Gastroesophageal sphincter (tissue), 3 donors: ENCODE measurements around the gene GSDME.

ENCODE experiments used
- EP300 ChIP-seq: sonication (generic); formaldehyde crosslinking; IDR thresholded peaks from one replicate; pipeline ENCODE4 v1.6.1; 2017; ENCODE audit warnings: antibody characterized with exemption, mild to moderate bottlenecking
- POLR2AphosphoS5 ChIP-seq: sonication (generic); formaldehyde crosslinking; IDR thresholded peaks from one replicate; pipeline ENCODE4 v1.6.1; 2017; ENCODE audit warnings: antibody characterized with exemption
- TF ChIP-seq, protein P1 (sequence below), 4 experiments: fragments of 200-600 bp in 2 of 4; fragments of 450-650 bp in 2 of 4; sonication (generic) in 1 of 4; IDR thresholded peaks; one replicate each; pipeline ENCODE4 v1.5.1; 2017 to 2019; ENCODE audit warnings: antibody characterized with exemption in 4 of 4, mild to moderate bottlenecking in 2 of 4, moderate library complexity in 2 of 4

- TF ChIP-seq, protein P1, sequence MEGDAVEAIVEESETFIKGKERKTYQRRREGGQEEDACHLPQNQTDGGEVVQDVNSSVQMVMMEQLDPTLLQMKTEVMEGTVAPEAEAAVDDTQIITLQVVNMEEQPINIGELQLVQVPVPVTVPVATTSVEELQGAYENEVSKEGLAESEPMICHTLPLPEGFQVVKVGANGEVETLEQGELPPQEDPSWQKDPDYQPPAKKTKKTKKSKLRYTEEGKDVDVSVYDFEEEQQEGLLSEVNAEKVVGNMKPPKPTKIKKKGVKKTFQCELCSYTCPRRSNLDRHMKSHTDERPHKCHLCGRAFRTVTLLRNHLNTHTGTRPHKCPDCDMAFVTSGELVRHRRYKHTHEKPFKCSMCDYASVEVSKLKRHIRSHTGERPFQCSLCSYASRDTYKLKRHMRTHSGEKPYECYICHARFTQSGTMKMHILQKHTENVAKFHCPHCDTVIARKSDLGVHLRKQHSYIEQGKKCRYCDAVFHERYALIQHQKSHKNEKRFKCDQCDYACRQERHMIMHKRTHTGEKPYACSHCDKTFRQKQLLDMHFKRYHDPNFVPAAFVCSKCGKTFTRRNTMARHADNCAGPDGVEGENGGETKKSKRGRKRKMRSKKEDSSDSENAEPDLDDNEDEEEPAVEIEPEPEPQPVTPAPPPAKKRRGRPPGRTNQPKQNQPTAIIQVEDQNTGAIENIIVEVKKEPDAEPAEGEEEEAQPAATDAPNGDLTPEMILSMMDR (IDR thresholded peaks at IDR 0.05) = no peak
- no peak for TF ChIP-seq POLR2AphosphoS5
- TF ChIP-seq EP300 = no peak
Observed at GRCh38 chr7:24704311-24704710, 53.0 kb downstream of the GSDME start.
